Inflammatory macrophage (primary cell): Measurements from ENCODE around the gene ASCC2.

ENCODE experiments used
- DNase-seq, 2 donors: peaks; one replicate each; pipeline ENCODE4 v3.0.0-alpha.2; 2020 to 2022

Gene ASCC2

DNA sequence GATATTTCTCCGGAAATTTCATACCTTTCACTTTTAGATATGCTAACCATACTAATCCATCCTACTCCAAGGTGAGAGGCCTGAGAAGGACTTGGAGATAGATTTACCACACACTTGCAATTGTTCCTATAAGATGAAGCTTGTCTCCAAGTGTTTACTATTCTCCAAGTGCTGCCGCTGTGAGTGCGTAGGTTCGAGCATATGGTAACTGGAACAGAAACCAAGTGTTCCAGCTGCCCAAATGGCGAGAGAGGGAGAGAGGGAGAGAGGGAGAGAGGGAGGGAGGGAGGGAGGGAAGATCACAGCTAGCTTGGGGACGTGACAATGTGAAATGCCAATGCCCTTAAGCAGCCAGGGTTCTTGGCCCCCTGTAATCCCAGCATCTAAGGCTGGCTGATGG is 21.5 kb downstream of the ASCC2 start:
- DNase-seq = no peak

DNA sequence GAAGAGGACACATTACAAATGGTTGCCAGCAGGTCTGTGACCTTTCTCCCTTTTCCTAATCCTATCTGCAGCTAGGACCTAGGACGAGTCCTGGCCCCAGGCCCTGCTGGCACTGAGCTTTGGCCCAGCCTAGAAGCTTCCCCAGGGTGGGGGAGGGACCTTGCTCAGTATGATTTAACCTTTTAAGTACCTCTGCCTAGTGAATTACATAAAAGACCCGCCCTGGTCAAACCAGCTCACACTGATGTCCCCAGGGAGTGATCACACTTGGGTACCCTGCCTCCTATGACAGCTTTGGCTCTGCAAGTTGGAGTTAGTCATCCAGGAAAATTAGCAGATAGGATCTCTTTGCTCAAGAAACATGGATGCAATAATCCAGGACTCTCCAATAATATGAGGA is 21.9 kb downstream of the ASCC2 start:
- DNase-seq = no peak

DNA sequence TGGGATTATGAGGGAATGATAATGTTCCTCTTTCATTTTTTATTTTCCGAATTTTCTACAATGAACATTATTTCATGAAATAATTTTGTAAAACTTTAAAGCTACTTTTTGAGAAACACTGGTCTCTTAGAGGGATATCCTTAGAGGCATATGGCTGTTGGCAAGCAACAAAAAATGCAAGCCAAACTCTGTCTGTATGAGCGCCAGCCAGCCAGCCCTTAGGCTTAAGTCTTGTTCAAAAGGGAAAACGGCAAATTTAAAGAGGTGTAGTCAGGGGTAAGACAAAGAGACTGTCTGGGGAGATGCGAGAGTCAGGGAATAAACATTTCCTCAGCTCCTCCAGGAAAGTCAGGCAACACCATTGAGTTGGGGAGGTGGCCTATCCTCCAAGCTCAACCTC is 22.5 kb downstream of the ASCC2 start:
- no peak for DNase-seq

- DNase-seq = no peak
These were observed 24.1 kb downstream of the ASCC2 start for GRCh38 chr22:29814003-29814402.

GRCh38 chr22:29813563-29813962 is 24.5 kb downstream of the ASCC2 start:
- DNase-seq = no peak

DNA sequence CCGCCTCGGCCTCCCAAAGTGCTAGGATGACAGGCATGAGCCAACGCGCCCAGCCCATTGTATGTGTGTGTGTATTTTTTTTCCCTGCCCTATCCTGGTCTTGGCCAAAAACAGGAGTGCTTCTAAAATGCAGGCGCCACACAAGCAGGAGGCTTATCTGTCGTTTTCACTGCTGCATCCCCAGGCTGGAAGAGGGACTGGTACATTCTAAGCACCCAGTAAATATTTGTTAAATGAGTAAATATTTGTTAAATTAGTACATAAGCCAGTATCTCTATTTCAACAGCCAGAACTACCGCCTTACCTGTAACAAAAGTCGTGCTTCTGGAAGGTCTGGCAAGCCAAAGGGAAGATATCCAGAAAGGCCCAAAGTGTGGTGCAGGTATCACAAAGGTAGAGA is 24.9 kb downstream of the ASCC2 start:
- DNase-seq = no peak

GRCh38 chr22:29811377-29811776 is 26.7 kb downstream of the ASCC2 start:
- no peak for DNase-seq

DNA sequence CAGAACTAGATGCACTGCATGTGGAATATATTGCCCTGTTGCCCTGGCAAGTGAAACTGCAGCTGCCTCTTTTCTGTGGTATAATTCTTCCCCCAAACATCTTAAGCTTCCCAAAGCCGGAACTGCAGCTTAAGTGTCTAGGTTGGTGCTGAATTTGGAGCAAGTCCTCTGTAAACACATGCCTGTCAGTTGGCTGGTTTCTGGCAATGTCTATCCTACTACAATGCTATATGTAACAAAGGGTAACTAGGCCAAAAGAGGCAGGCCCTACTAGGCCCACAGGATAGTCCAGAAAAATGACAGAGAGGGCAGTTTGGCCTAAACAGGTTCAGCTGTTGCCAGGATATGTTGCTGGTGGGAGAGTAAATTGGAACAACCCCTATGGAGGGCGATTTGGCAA is 27.9 kb downstream of the ASCC2 start:
- no peak for DNase-seq

GRCh38 chr22:29806196-29806595 is 31.9 kb downstream of the ASCC2 start:
- DNase-seq = no peak

- DNase-seq = no peak
These were observed 33.1 kb downstream of the ASCC2 start for GRCh38 chr22:29804985-29805384.

GRCh38 chr22:29803190-29803589 is 34.9 kb downstream of the ASCC2 start:
- DNase-seq = no peak

GRCh38 chr22:29801796-29802195 is 36.3 kb downstream of the ASCC2 start:
- no peak for DNase-seq

DNA sequence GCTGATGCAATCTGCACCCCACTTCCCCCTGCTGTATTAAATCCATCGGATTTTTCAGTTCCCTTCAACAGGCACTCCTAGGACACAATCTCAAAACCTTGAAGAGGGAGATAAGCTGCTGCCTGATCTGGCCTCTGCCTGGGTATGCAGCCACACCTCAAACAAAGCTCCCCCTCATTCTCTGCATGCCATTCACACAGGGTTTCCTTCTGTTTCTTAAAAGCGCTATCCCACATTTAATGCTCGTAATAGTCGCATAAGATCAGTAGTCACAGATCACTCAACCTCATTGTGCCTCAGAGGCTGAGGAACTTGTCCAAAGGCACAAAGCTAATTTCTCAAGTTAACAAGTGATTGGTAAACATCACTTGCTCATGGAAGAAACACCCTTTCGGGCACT is 36.9 kb downstream of the ASCC2 start:
- no peak for DNase-seq

GRCh38 chr22:29799217-29799680 is 38.8 kb downstream of the ASCC2 start:
- peak; percentile 93 to 96 for DNase-seq

GRCh38 chr22:29798801-29799200 is 39.3 kb downstream of the ASCC2 start:
- no peak for DNase-seq

DNA sequence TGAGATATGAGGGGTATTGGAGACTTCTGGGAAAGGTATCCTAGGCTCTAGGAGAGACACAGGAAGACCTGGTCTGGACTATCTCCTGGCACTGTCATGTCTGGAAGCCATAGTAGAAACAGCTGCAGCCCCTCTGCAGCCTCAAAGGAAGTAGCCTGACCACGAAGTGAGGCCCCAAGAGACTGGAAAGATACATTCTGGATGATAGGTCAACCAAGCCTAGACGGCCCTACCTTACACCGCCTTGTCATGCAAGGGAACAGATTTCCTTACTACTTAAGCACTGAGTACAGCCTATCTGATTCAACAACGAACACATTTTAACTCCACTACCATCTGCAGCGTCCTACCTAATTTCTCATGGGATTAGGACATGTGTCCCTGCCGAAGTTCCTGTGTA is 39.8 kb downstream of the ASCC2 start:
- DNase-seq = no peak

GRCh38 chr22:29797351-29797750 is 40.7 kb downstream of the ASCC2 start:
- peak; percentile 64 to 82 for DNase-seq

DNA sequence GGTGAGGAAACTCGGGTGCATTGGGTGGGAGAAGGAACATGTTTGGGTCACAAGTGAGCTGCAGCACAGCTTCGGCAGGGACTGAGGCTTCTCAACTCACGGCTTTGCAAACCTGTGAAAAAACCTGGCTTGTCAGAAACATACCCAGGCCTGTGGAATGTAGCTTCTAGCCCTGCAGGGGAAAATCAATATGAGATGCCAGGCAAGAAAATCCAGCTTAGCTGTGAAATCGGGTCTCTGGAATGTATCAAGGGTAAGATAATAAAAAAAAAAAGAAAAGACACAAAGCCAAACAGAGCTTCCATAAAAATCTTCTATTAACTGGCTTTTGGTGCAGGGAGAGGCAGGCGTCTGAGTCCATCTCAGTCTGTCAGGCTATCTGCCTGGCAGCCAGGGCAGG is 42.4 kb downstream of the ASCC2 start:
- DNase-seq = no peak

- no peak for DNase-seq
These were observed 44.7 kb downstream of the ASCC2 start for GRCh38 chr22:29793396-29793795.

- no peak for DNase-seq
These were observed 48.0 kb downstream of the ASCC2 start for GRCh38 chr22:29790061-29790460.

- DNase-seq = no peak
These were observed 49.5 kb downstream of the ASCC2 start for GRCh38 chr22:29788339-29789279.

- no peak for DNase-seq
These were observed 50.6 kb downstream of the ASCC2 start for GRCh38 chr22:29787371-29787980.

GRCh38 chr22:29786031-29786430 is 52.0 kb downstream of the ASCC2 start:
- DNase-seq = no peak
